Neural progenitor cell (in vitro differentiated cells): Measurements from ENCODE around the gene EXOC4. TPM values are rescaled to one million over a fixed set of nuclear protein-coding genes. Genes with fewer than 3 reads are reported as not detected.
"Not testable (repeated sequence)": the region's sequence is repeated elsewhere in the genome, so short reads cannot be mapped to it uniquely, and the experiment has no call there.

Experiments
- DNase-seq: peaks from one replicate; pipeline ENCODE4 v3.0.0-alpha.2; 2016; ENCODE audit warnings: low spot score
- H2AFZ ChIP-seq: fragments of 200-600 bp; sonication (generic); replicated peaks from 2 replicates; pipeline ENCODE4 v1.6.1; 2016; ENCODE audit warnings: antibody characterized with exemption
- H3F3A ChIP-seq: fragments of 200-600 bp; sonication (generic); 2 replicates; pipeline ENCODE4 v1.6.1; 2016; ENCODE audit warnings: antibody characterized with exemption, low read depth
- H3K27ac ChIP-seq: fragments of 200-600 bp; sonication (generic); 2 replicates; pipeline ENCODE4 v1.5.1; 2016; ENCODE audit warnings: mild to moderate bottlenecking
- H3K27me3 ChIP-seq: fragments of 200-600 bp; sonication (generic); 2 replicates; pipeline ENCODE4 v1.6.1; 2016; ENCODE audit warnings: mild to moderate bottlenecking, moderate library complexity
- H3K36me3 ChIP-seq: fragments of 200-600 bp; sonication (generic); 2 replicates; pipeline ENCODE4 v1.5.1; 2016
- H3K4me1 ChIP-seq: fragments of 200-600 bp; sonication (generic); 2 replicates; pipeline ENCODE4 v1.6.1; 2016; ENCODE audit warnings: mixed run types
- H3K4me2 ChIP-seq: fragments of 200-600 bp; sonication (generic); 2 replicates; pipeline ENCODE4 v1.6.1; 2016
- H3K4me3 ChIP-seq: fragments of 200-600 bp; sonication (generic); 2 replicates; pipeline ENCODE4 v1.5.1; 2016
- H3K79me2 ChIP-seq: fragments of 200-600 bp; sonication (generic); 2 replicates; pipeline ENCODE4 v1.6.1; 2016; ENCODE audit warnings: low read depth
- H3K9ac ChIP-seq: fragments of 200-600 bp; sonication (generic); 2 replicates; pipeline ENCODE4 v1.6.1; 2016
- H3K9me3 ChIP-seq: fragments of 200-600 bp; sonication (generic); 2 replicates; pipeline ENCODE4 v1.5.1; 2016; ENCODE audit warnings: low read depth
- H4K20me1 ChIP-seq: fragments of 200-600 bp; sonication (generic); 2 replicates; pipeline ENCODE4 v1.6.1; 2016; ENCODE audit warnings: low read depth
- H3K27ac Mint-ChIP-seq: 3 replicates; pipeline ENCODE4 v1.8.0; 2021; ENCODE audit warnings: mixed read lengths
- H3K27me3 Mint-ChIP-seq: 2 replicates; pipeline ENCODE4 v1.8.0; 2022; ENCODE audit warnings: low read depth, mild to moderate bottlenecking, inconsistent platforms, moderate library complexity, mixed read lengths; ENCODE audit not compliant: insufficient read depth
- H3K36me3 Mint-ChIP-seq: 3 replicates; pipeline ENCODE4 v1.8.0; 2021; ENCODE audit warnings: mixed read lengths
- H3K4me1 Mint-ChIP-seq: 3 replicates; pipeline ENCODE4 v1.8.0; 2021; ENCODE audit warnings: mixed read lengths
- H3K4me3 Mint-ChIP-seq: 3 replicates; pipeline ENCODE4 v1.8.0; 2021; ENCODE audit warnings: mild to moderate bottlenecking, moderate library complexity, mixed read lengths
- H3K9me3 Mint-ChIP-seq: 3 replicates; pipeline ENCODE4 v1.8.0; 2020; ENCODE audit warnings: mixed read lengths
- CTCF ChIP-seq: fragments of 200-600 bp; sonication (generic); IDR thresholded peaks from 2 replicates; pipeline ENCODE4 v1.5.1; 2017; ENCODE audit warnings: antibody characterized with exemption, mild to moderate bottlenecking
- EZH2 ChIP-seq: fragments of 200-600 bp; sonication (generic); IDR thresholded peaks from 2 replicates; pipeline ENCODE4 v1.6.1; 2017; ENCODE audit warnings: antibody characterized with exemption, mild to moderate bottlenecking, moderate library complexity
- EZH2phosphoT487 ChIP-seq: fragments of 200-600 bp; sonication (generic); IDR thresholded peaks from 2 replicates; pipeline ENCODE4 v1.6.1; 2017; ENCODE audit warnings: antibody characterized with exemption
- total RNA-seq: library from RNA; depleted of rRNA; stranded (reverse); fragments of >200 nt; gene quantifications from 2 replicates; pipeline ENCODE4 v1.2.3, GENCODE V29; 2015; ENCODE audit warnings: low replicate concordance

Gene EXOC4
- total RNA-seq, 1 donor from 2014 or later, result 129 TPM

- Histone ChIP-seq H3K4me1 (peaks cover 20% of the 10 kb centered on the region), H2AFZ (no peak overlapping the region), H3K4me3 (no peak overlapping the region), H3K9ac (no peak overlapping the region), H3K27ac (peak overlapping the region; percentile 17), H3K79me2 (no peaks in the 10 kb centered on the region), H3K4me2 (peak overlapping the region; percentile 64), H3K27me3 (no peaks in the 10 kb centered on the region), H3K36me3 (no peaks in the 10 kb centered on the region), H3K9me3 (no peaks in the 10 kb centered on the region), H3F3A (peaks cover 9% of the 10 kb centered on the region), H4K20me1 (no peaks in the 10 kb centered on the region)
- H3K4me1 Mint-ChIP-seq, result peaks cover 17% of the 10 kb centered on the region
- H3K36me3 Mint-ChIP-seq, result peaks cover 4% of the 10 kb centered on the region
- peak overlapping the region; percentile 12 for H3K27ac Mint-ChIP-seq
- H3K9me3 Mint-ChIP-seq, result peaks cover 7% of the 10 kb centered on the region
- no peak for TF ChIP-seq EZH2
- DNase-seq, result no peak
- no peaks in the 10 kb centered on the region for H3K27me3 Mint-ChIP-seq
- H3K4me3 Mint-ChIP-seq, result no peak overlapping the region
Measured at GRCh38 chr7:133983685-133984419, 731.0 kb downstream of the EXOC4 start.

- H3K4me1 Mint-ChIP-seq, result peaks cover 16% of the 10 kb centered on the region
- Histone ChIP-seq H3K36me3 (no peaks in the 10 kb centered on the region), H3K27ac (no peak overlapping the region), H4K20me1 (no peaks in the 10 kb centered on the region), H2AFZ (no peak overlapping the region), H3K4me3 (no peak overlapping the region), H3K9me3 (no peaks in the 10 kb centered on the region), H3K4me1 (peaks cover 20% of the 10 kb centered on the region), H3F3A (peaks cover 6% of the 10 kb centered on the region), H3K4me2 (no peak overlapping the region), H3K79me2 (no peaks in the 10 kb centered on the region), H3K27me3 (no peaks in the 10 kb centered on the region), H3K9ac (no peak overlapping the region)
- no peaks in the 10 kb centered on the region for H3K27me3 Mint-ChIP-seq
- H3K27ac Mint-ChIP-seq, result no peak overlapping the region
- no peak overlapping the region for H3K4me3 Mint-ChIP-seq
- DNase-seq, result no peak
- H3K9me3 Mint-ChIP-seq, result peaks cover 7% of the 10 kb centered on the region
- H3K36me3 Mint-ChIP-seq, result peaks cover 2% of the 10 kb centered on the region
- no peak for TF ChIP-seq EZH2phosphoT487
- no peak for TF ChIP-seq EZH2
- no peak for TF ChIP-seq CTCF
Measured at GRCh38 chr7:133985300-133985699, 732.4 kb downstream of the EXOC4 start.

- Histone ChIP-seq H3K27me3 (no peaks in the 10 kb centered on the region), H3K79me2 (no peaks in the 10 kb centered on the region), H2AFZ (no peak overlapping the region), H3K4me1 (peaks cover 20% of the 10 kb centered on the region), H3K9ac (no peak overlapping the region), H3F3A (peaks cover 6% of the 10 kb centered on the region), H4K20me1 (no peaks in the 10 kb centered on the region), H3K9me3 (no peaks in the 10 kb centered on the region), H3K4me2 (no peak overlapping the region), H3K36me3 (no peaks in the 10 kb centered on the region), H3K27ac (no peak overlapping the region), H3K4me3 (no peak overlapping the region)
- Mint-ChIP-seq H3K4me1 (peaks cover 16% of the 10 kb centered on the region), H3K9me3 (peaks cover 5% of the 10 kb centered on the region), H3K36me3 (no peaks in the 10 kb centered on the region), H3K27me3 (peaks cover 3% of the 10 kb centered on the region), H3K4me3 (no peak overlapping the region), H3K27ac (no peak overlapping the region)
- TF ChIP-seq CTCF, result no peak
- TF ChIP-seq EZH2phosphoT487, result no peak
- no peak for TF ChIP-seq EZH2
- DNase-seq, result no peak
Measured at GRCh38 chr7:133987582-133987981, 734.7 kb downstream of the EXOC4 start.

GRCh38 chr7:133993547-133993946 is 740.7 kb downstream of the EXOC4 start:
- Histone ChIP-seq H3K4me3 (no peak overlapping the region), H4K20me1 (no peaks in the 10 kb centered on the region), H3K27ac (no peak overlapping the region), H3K9ac (no peak overlapping the region), H3F3A (no peaks in the 10 kb centered on the region), H3K79me2 (no peaks in the 10 kb centered on the region), H3K36me3 (no peaks in the 10 kb centered on the region), H3K9me3 (no peaks in the 10 kb centered on the region), H2AFZ (no peak overlapping the region), H3K4me1 (peaks cover 5% of the 10 kb centered on the region), H3K4me2 (no peak overlapping the region), H3K27me3 (no peaks in the 10 kb centered on the region)
- Mint-ChIP-seq H3K27ac (no peak overlapping the region), H3K4me1 (no peaks in the 10 kb centered on the region), H3K4me3 (no peak overlapping the region), H3K36me3 (no peaks in the 10 kb centered on the region), H3K27me3 (peaks cover 6% of the 10 kb centered on the region), H3K9me3 (peaks cover 5% of the 10 kb centered on the region)
- DNase-seq, result no peak
- TF ChIP-seq CTCF, result no peak
- TF ChIP-seq EZH2phosphoT487, result no peak
- TF ChIP-seq EZH2, result no peak

- not testable (repeated sequence) for H3K36me3 ChIP-seq, H4K20me1 ChIP-seq, H3K79me2 ChIP-seq, H3K4me3 Mint-ChIP-seq, H3K4me1 Mint-ChIP-seq, H3F3A ChIP-seq, H3K27me3 Mint-ChIP-seq, H3K9me3 ChIP-seq, DNase-seq, H2AFZ ChIP-seq, H3K4me3 ChIP-seq, H3K9me3 Mint-ChIP-seq, H3K4me2 ChIP-seq, H3K36me3 Mint-ChIP-seq, H3K27me3 ChIP-seq, H3K27ac Mint-ChIP-seq, H3K27ac ChIP-seq, H3K4me1 ChIP-seq, H3K9ac ChIP-seq
Measured at GRCh38 chr7:133994100-133994499, 741.2 kb downstream of the EXOC4 start.
